GM12878 (cell line): Measurements from ENCODE around the gene MAP7. TPM values are rescaled to one million over a fixed set of nuclear protein-coding genes. Genes with fewer than 3 reads are reported as not detected.
A peak's percentile ranks its signal among the peaks of the same experiment; 100 is the strongest.

Experiments used
- ATAC-seq: fragments of 200-7000 bp; cut with Tn5 transposase; 3 replicates; pipeline ENCODE4 v1.9.1; 2020; ENCODE audit warnings: mild to moderate bottlenecking, moderate library complexity
- BruUV-seq: library from RNA; stranded (reverse); fragments of 400-500 nt; replicated peaks from 2 replicates; lab custom pipeline; 2021; lab: Mats Ljungman, UMichigan
- CTCF ChIA-PET: fragments of 300-600 bp; sonication (Branson Sonifier 250); formaldehyde crosslinking; extraction: SDS; loops from one replicate; lab custom pipeline; 2021; ENCODE audit warnings: inconsistent platforms; lab: Yijun Ruan, JAX
- POLR2A ChIA-PET: fragments of 350-600 bp; formaldehyde crosslinking; extraction: SDS; loops from one replicate; lab custom pipeline; 2021; ENCODE audit warnings: inconsistent platforms; lab: Charles Lee
- RAD21 ChIA-PET: fragments of 300-600 bp; sonication (Branson Sonifier 250); formaldehyde crosslinking; loops from one replicate; lab custom pipeline; 2023; ENCODE audit warnings: antibody characterized with exemption; ENCODE audit not compliant: unreplicated experiment; lab: Charles Lee
- SMC1A ChIA-PET: fragments of 300-600 bp; sonication (Branson Sonifier 250); formaldehyde crosslinking; loops from one replicate; lab custom pipeline; 2023; ENCODE audit not compliant: unreplicated experiment, uncharacterized antibody; lab: Charles Lee
- DNase-seq: peaks from one replicate; pipeline ENCODE4 v3.0.0-alpha.2; 2011; ENCODE audit warnings: low read depth, low spot score
- FAIRE-seq: peaks from 3 replicates; lab custom pipeline; 2011; peaks lifted over from hg19 to GRCh38; lab: Jason Lieb, UNC
- H2AFZ ChIP-seq: 2 replicates; pipeline ENCODE4 v1.6.0; 2011; ENCODE audit warnings: low read depth, low read length, control low read depth; ENCODE audit not compliant: control insufficient read depth
- H3K27ac ChIP-seq: 2 replicates; pipeline ENCODE4 v1.5.1; 2011; ENCODE audit warnings: control low read depth; ENCODE audit not compliant: control insufficient read depth, insufficient read depth
- H3K27me3 ChIP-seq, 2 experiments: replicated peaks in 1 of 2; 2 replicates each; pipeline versions ENCODE4 v1.6.0 to v1.6.1; 2011; ENCODE audit warnings: low read length in 1 of 2; ENCODE audit not compliant: control insufficient read depth in 2 of 2, insufficient read depth in 2 of 2
- H3K36me3 ChIP-seq, 2 experiments: 2 replicates each; pipeline ENCODE4 v1.5.1; 2011; ENCODE audit warnings: low read length in 1 of 2; ENCODE audit not compliant: control insufficient read depth in 2 of 2, insufficient read depth in 2 of 2
- H3K4me1 ChIP-seq: 2 replicates; pipeline ENCODE4 v1.6.1; 2011; ENCODE audit warnings: mild to moderate bottlenecking, low read length, moderate library complexity, mixed read lengths; ENCODE audit not compliant: control insufficient read depth, insufficient read depth
- H3K4me2 ChIP-seq: 2 replicates; pipeline ENCODE4 v1.6.0; 2011; ENCODE audit warnings: control low read depth; ENCODE audit not compliant: control insufficient read depth, insufficient read depth
- H3K4me3 ChIP-seq: fragments of 200-600 bp; sonication (generic); 2 replicates; pipeline ENCODE4 v1.5.1; 2016
- H3K79me2 ChIP-seq: 2 replicates; pipeline ENCODE4 v1.6.0; 2011; ENCODE audit warnings: low read length; ENCODE audit not compliant: control insufficient read depth, insufficient read depth
- H3K9ac ChIP-seq: 2 replicates; pipeline ENCODE4 v1.8.0; 2011; ENCODE audit warnings: low read length, control low read depth, mixed read lengths; ENCODE audit not compliant: control insufficient read depth, insufficient read depth
- H3K9me3 ChIP-seq: replicated peaks from 3 replicates; pipeline ENCODE4 v1.5.1; 2011; ENCODE audit warnings: mild to moderate bottlenecking, low read length; ENCODE audit not compliant: control insufficient read depth, insufficient read depth
- H4K20me1 ChIP-seq: 2 replicates; pipeline ENCODE4 v1.6.0; 2011; ENCODE audit not compliant: control insufficient read depth, insufficient read depth
- CBX3 ChIP-seq: fragments of 200-600 bp; sonication (generic); IDR thresholded peaks from 2 replicates; pipeline ENCODE4 v1.6.1; 2016; ENCODE audit warnings: low read depth, borderline replicate concordance
- EED ChIP-seq: sonication (generic); IDR thresholded peaks from 2 replicates; pipeline ENCODE4 v1.6.1; 2016; ENCODE audit warnings: antibody characterized with exemption, low read depth
- ESRRA ChIP-seq: IDR thresholded peaks from 2 replicates; pipeline ENCODE4 v1.6.1; 2012; ENCODE audit warnings: mild to moderate bottlenecking, low read length, improper control_type of control experiment
- ETV6 ChIP-seq, 2 experiments: fragments of 450-650 bp in 1 of 2; IDR thresholded peaks in 1 of 2; conservative IDR thresholded peaks in 1 of 2; 2 replicates each; pipeline ENCODE4 v1.6.1; 2014; ENCODE audit warnings: antibody characterized with exemption in 1 of 2, borderline replicate concordance in 1 of 2, low read depth in 1 of 2, mild to moderate bottlenecking in 1 of 2, moderate library complexity in 1 of 2
- GATAD2B ChIP-seq: fragments of 450-650 bp; conservative IDR thresholded peaks from 2 replicates; pipeline ENCODE4 v1.6.1; 2017; ENCODE audit warnings: low read depth, mild to moderate bottlenecking, moderate library complexity
- JUNB ChIP-seq: IDR thresholded peaks from 2 replicates; pipeline ENCODE4 v1.6.1; 2016; ENCODE audit warnings: antibody characterized with exemption, mild to moderate bottlenecking
- JUND ChIP-seq: IDR thresholded peaks from 2 replicates; pipeline ENCODE4 v1.6.1; 2012; ENCODE audit warnings: low read depth, mild to moderate bottlenecking, low read length, improper control_type of control experiment, moderate library complexity
- KLF5 ChIP-seq: fragments of 450-650 bp; IDR thresholded peaks from 2 replicates; pipeline ENCODE4 v1.6.1; 2014; ENCODE audit warnings: mild to moderate bottlenecking; ENCODE audit not compliant: partially characterized antibody
- MTA3 ChIP-seq: IDR thresholded peaks from 2 replicates; pipeline ENCODE4 v1.6.1; 2012; ENCODE audit warnings: low read length, inconsistent platforms, borderline replicate concordance
- NFYB ChIP-seq: IDR thresholded peaks from 2 replicates; pipeline ENCODE4 v1.6.1; 2011; ENCODE audit warnings: low read depth, mild to moderate bottlenecking, low read length, improper control_type of control experiment, moderate library complexity; ENCODE audit not compliant: insufficient read depth
- PAX5 ChIP-seq: IDR thresholded peaks from 2 replicates; pipeline ENCODE4 v1.6.1; 2011; ENCODE audit warnings: low read depth, low read length, borderline replicate concordance
- RCOR1 ChIP-seq: conservative IDR thresholded peaks from 2 replicates; pipeline ENCODE4 v1.6.1; 2012; ENCODE audit warnings: low read depth, low read length, improper control_type of control experiment
- RELA ChIP-seq: fragments of 450-650 bp; IDR thresholded peaks from 2 replicates; pipeline ENCODE4 v1.8.0; 2014; ENCODE audit warnings: borderline replicate concordance; ENCODE audit not compliant: partially characterized antibody
- RUNX3 ChIP-seq: IDR thresholded peaks from 2 replicates; pipeline ENCODE4 v1.6.1; 2012; ENCODE audit warnings: low read length, inconsistent platforms
- SIN3A ChIP-seq: IDR thresholded peaks from 2 replicates; pipeline ENCODE4 v1.6.1; 2012; ENCODE audit warnings: low read depth, low read length, improper control_type of control experiment
- SIX5 ChIP-seq: IDR thresholded peaks from 2 replicates; pipeline ENCODE4 v1.6.1; 2011; ENCODE audit warnings: mild to moderate bottlenecking, low read depth, low read length, moderate library complexity; ENCODE audit not compliant: severe bottlenecking
- TARDBP ChIP-seq: IDR thresholded peaks from 2 replicates; pipeline ENCODE4 v1.6.1; 2016; ENCODE audit warnings: borderline replicate concordance
- ZNF274 ChIP-seq: IDR thresholded peaks from one replicate; pipeline ENCODE4 v1.8.0; 2011; ENCODE audit not compliant: insufficient read length, insufficient read depth
- WGBS: methylation state at CpG from one replicate; pipeline ENCODE4 v1.1.6; 2016; ENCODE audit warnings: low lambda C conversion rate; ENCODE audit not compliant: insufficient replicate concordance, insufficient coverage; ENCODE audit errors: missing lambda C conversion rate; 5-methylcytosine and 5-hydroxymethylcytosine counted together
- in situ Hi-C: fragments of 300-500 bp; cut with MboI; formaldehyde crosslinking; loops from 9 replicates; pipeline ENCODE4 v1.14.3; 2018; ENCODE audit warnings: mixed read lengths
- intact Hi-C: fragments of 100-400 bp; cut with micrococcal nuclease; formaldehyde crosslinking; loops from one replicate; pipeline ENCODE4 v1.14.2; 2022; ENCODE audit not compliant: unreplicated experiment
- polyA plus RNA-seq, 11 experiments: library from polyadenylated mRNA; depleted of rRNA in 4 of 11; unstranded in 6 of 11; stranded (reverse) in 5 of 11; fragments of >200 nt; fragmentation: Nextera tagmentation in 4 of 11; fragmentation: Illumina TruSeq in 1 of 11; extraction: Ambion mirVana in 4 of 11; extraction: Trizol in 1 of 11; gene quantifications; 1 replicate in 1 of 11; 2 replicates in 10 of 11; pipeline versions ENCODE4 v1.2.1 to v1.2.3, GENCODE V29; 2011 to 2016; ENCODE audit warnings: inconsistent platforms in 2 of 11, missing spikeins in 2 of 11, low read depth in 1 of 11
- total RNA-seq, 4 experiments: library from RNA; depleted of rRNA in 3 of 4; stranded (reverse); fragments of >200 nt in 3 of 4; fragmentation: Illumina TruSeq in 1 of 4; extraction: Trizol in 1 of 4; gene quantifications; 2 replicates each; pipeline versions ENCODE4 v1.2.1 to v1.2.3, GENCODE V29; 2013 to 2021
- TF ChIP-seq, protein P1 (sequence below): fragments of 450-650 bp; IDR thresholded peaks from 2 replicates; pipeline ENCODE4 v1.6.1; 2017; ENCODE audit warnings: mild to moderate bottlenecking, moderate library complexity

The MAP7 gene
- total and polyA plus RNA-seq, 10 of the 15 experiments (the other 5 are each of a cell fraction or from before 2014, with no cell fraction given): 0.04 to 0.17 (median 0.08) TPM; not detected in 2

- TF ChIP-seq, protein P1, sequence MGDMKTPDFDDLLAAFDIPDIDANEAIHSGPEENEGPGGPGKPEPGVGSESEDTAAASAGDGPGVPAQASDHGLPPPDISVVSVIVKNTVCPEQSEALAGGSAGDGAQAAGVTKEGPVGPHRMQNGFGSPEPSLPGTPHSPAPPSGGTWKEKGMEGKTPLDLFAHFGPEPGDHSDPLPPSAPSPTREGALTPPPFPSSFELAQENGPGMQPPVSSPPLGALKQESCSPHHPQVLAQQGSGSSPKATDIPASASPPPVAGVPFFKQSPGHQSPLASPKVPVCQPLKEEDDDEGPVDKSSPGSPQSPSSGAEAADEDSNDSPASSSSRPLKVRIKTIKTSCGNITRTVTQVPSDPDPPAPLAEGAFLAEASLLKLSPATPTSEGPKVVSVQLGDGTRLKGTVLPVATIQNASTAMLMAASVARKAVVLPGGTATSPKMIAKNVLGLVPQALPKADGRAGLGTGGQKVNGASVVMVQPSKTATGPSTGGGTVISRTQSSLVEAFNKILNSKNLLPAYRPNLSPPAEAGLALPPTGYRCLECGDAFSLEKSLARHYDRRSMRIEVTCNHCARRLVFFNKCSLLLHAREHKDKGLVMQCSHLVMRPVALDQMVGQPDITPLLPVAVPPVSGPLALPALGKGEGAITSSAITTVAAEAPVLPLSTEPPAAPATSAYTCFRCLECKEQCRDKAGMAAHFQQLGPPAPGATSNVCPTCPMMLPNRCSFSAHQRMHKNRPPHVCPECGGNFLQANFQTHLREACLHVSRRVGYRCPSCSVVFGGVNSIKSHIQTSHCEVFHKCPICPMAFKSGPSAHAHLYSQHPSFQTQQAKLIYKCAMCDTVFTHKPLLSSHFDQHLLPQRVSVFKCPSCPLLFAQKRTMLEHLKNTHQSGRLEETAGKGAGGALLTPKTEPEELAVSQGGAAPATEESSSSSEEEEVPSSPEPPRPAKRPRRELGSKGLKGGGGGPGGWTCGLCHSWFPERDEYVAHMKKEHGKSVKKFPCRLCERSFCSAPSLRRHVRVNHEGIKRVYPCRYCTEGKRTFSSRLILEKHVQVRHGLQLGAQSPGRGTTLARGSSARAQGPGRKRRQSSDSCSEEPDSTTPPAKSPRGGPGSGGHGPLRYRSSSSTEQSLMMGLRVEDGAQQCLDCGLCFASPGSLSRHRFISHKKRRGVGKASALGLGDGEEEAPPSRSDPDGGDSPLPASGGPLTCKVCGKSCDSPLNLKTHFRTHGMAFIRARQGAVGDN: no peak
Measured at GRCh38 chr6:136411025-136411325, 139.2 kb downstream of the MAP7 start (continued).

DNA sequence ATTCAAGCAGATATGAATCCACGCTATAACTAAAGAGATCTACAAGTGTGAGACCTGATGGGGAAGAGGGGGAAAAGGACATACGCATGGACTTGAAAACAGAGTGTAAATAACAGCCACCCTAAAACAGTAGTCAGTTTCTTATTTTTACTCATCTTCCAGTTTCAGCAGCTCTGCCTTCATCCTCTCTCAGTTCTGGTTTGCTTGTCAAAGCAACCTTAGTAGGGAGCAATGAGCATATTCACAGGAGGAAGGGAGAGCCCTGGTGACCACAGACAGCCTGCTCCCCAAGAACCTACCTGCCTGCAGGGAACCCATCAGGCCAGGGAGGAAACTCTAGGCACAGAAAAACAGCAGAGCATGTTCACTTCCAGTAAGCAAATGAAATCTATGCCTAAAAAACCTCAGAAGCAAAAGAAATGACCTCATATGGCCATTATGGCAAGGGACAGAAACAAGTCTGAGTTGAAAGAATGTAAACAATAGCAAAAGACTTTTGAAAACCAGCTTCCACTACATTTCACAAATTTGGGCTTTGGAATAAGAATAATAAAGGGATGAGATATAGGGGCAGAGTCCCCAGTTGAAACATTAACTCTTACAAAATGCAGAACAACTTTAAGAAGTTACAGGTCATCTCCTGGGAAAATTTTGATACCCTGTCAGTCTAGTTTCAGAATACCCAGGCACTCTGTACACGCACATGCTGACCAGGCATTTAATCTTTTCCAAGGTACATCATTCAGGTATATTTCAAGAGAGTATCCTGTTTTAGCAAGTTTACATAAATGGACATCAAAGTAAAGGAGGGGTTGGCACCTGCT, 139.8 kb downstream of the MAP7 start:
- no peak overlapping the region for H3K9ac ChIP-seq
- H2AFZ ChIP-seq: no peak overlapping the region
- H3K4me3 ChIP-seq: no peak overlapping the region
- ATAC-seq (peak; percentile 81), FAIRE-seq (peak; percentile 71), DNase-seq (peak; percentile 3)
- H3K79me2 ChIP-seq: no peaks in the 10 kb centered on the region
- peaks cover 3% of the 10 kb centered on the region; the same call in 1 of the 2 replicates for H3K4me1 ChIP-seq
- ChIA-PET RAD21 (no interaction called here), POLR2A (no interaction called here), SMC1A (no interaction called here), CTCF (no interaction called here)
- 24% methylated on average over 3 of the region's 3 CpGs for WGBS
- in situ Hi-C loops (no loop called here), intact Hi-C loops (no loop called here)
- TF ChIP-seq SIX5 (no peak), RELA (no peak), ZNF274 (no peak), KLF5 (no peak), EED (0 out of 2 replicates have a peak, but pooled peaks have one; percentile 35), ETV6 (conservative IDR thresholded peaks at IDR 0.05 in 1 of 2, IDR thresholded peaks at IDR 0.05 in 1 of 2; ENCODE audit: borderline replicate concordance in 1 of 2, low read depth in 1 of 2) (0 out of 4 replicates have a peak, but pooled peaks of 1 of the 2 experiments have one; percentile 38), JUNB (peak; percentile 47), CBX3 (no peak), RUNX3 (peak; percentile 66), TARDBP (no peak), SIN3A (no peak), GATAD2B (no peak), JUND (no peak), NFYB (no peak), MTA3 (no peak), RCOR1 (no peak), PAX5 (no peak), ESRRA (no peak)
- peak overlapping the region; percentile 3; the same call in 1 of the 2 replicates for H3K4me2 ChIP-seq
- H4K20me1 ChIP-seq: no peaks in the 10 kb centered on the region
- no peaks in the 10 kb centered on the region for H3K36me3 ChIP-seq
- no TSS peak for BruUV-seq
- H3K9me3 ChIP-seq: no peaks in the 10 kb centered on the region
- H3K27ac ChIP-seq: no peak overlapping the region
- H3K27me3 ChIP-seq: no peaks in the 10 kb centered on the region
